Measurements from ENCODE around the gene NUP35. TPM values are rescaled to one million over a fixed set of nuclear protein-coding genes. Genes with fewer than 3 reads are reported as not detected.

The NUP35 gene
- total RNA-seq, 3 donors from 2014 or later (not counting 1 experiment from before 2014, with no cell fraction given): 10.5 to 14.0 (median 12.7) TPM

- intact Hi-C loops (cut with micrococcal nuclease): no loop called here
- Mint-ChIP-seq H3K9me3 (no peaks in the 10 kb centered on the region), H3K27ac (no peak overlapping the region), H3K4me3 (no peak overlapping the region), H3K27me3 (ENCODE audit: low read depth in 2 of 2) (peaks cover 0 to 2% of the 10 kb centered on the region in 2 donors), H3K36me3 (no peaks in the 10 kb centered on the region), H3K4me1 (no peaks in the 10 kb centered on the region)
- DNase-seq (no peak), ATAC-seq (no peak)
- Histone ChIP-seq H3K4me3 (ENCODE audit: low read length) (no peak overlapping the region), H3K36me3 (ENCODE audit: control insufficient read depth, insufficient read depth, low read length) (no peaks in the 10 kb centered on the region), H3K4me1 (ENCODE audit: control insufficient read depth, insufficient read depth, low read length) (no peaks in the 10 kb centered on the region), H3K27me3 (ENCODE audit: control insufficient read depth, insufficient read depth, low read length) (no peaks in the 10 kb centered on the region), H3K9me3 (ENCODE audit: control insufficient read depth, insufficient read depth, low read length) (no peaks in the 10 kb centered on the region), H3K27ac (ENCODE audit: low read length) (no peak overlapping the region)
- TF ChIP-seq CTCF (IDR thresholded peaks at IDR 0.05): no peak
- WGBS (ENCODE audit: insufficient coverage): 90% methylated on average over 6 of the region's 6 CpGs
These were observed 34.9 kb upstream of the NUP35 start for GRCh38 chr2:183089192-183089851.

GRCh38 chr2:183091318-183091953 is 32.8 kb upstream of the NUP35 start:
- no peaks in the 10 kb centered on the region for H3K4me1 ChIP-seq (ENCODE audit: control insufficient read depth, insufficient read depth, low read length)
- Mint-ChIP-seq H3K36me3 (no peaks in the 10 kb centered on the region), H3K9me3 (no peaks in the 10 kb centered on the region), H3K27me3 (ENCODE audit: low read depth in 2 of 2) (peaks cover 0 to 2% of the 10 kb centered on the region in 2 donors), H3K27ac (no peak overlapping the region), H3K4me1 (no peaks in the 10 kb centered on the region), H3K4me3 (no peak overlapping the region)
- H3K9me3 ChIP-seq (ENCODE audit: control insufficient read depth, insufficient read depth, low read length): no peaks in the 10 kb centered on the region
- no peak overlapping the region for H3K27ac ChIP-seq (ENCODE audit: low read length)
- H3K36me3 ChIP-seq (ENCODE audit: control insufficient read depth, insufficient read depth, low read length): no peaks in the 10 kb centered on the region
- TF ChIP-seq CTCF (IDR thresholded peaks at IDR 0.05): no peak
- ATAC-seq: no peak
- no peak for DNase-seq
- no peaks in the 10 kb centered on the region for H3K27me3 ChIP-seq (ENCODE audit: control insufficient read depth, insufficient read depth, low read length)
- 95% methylated on average over 6 of the region's 7 CpGs for WGBS (ENCODE audit: insufficient coverage)
- H3K4me3 ChIP-seq (ENCODE audit: low read length): no peak overlapping the region
- intact Hi-C loops (cut with micrococcal nuclease): no loop called here

GRCh38 chr2:183091954-183092345 is 32.3 kb upstream of the NUP35 start:
- H3K4me3 ChIP-seq (ENCODE audit: low read length): no peak overlapping the region
- H3K27me3 ChIP-seq (ENCODE audit: control insufficient read depth, insufficient read depth, low read length): no peaks in the 10 kb centered on the region
- Mint-ChIP-seq H3K36me3 (no peaks in the 10 kb centered on the region), H3K9me3 (no peaks in the 10 kb centered on the region), H3K4me1 (no peaks in the 10 kb centered on the region), H3K27me3 (ENCODE audit: low read depth in 2 of 2) (peaks cover 0 to 2% of the 10 kb centered on the region in 2 donors), H3K27ac (no peak overlapping the region), H3K4me3 (no peak overlapping the region)
- ATAC-seq (no peak), DNase-seq (no peak)
- H3K27ac ChIP-seq (ENCODE audit: low read length): no peak overlapping the region
- H3K36me3 ChIP-seq (ENCODE audit: control insufficient read depth, insufficient read depth, low read length): no peaks in the 10 kb centered on the region
- 71% methylated on average over 1 of the region's 2 CpGs for WGBS (ENCODE audit: insufficient coverage)
- H3K9me3 ChIP-seq (ENCODE audit: control insufficient read depth, insufficient read depth, low read length): no peaks in the 10 kb centered on the region
- intact Hi-C loops (cut with micrococcal nuclease): no loop called here
- TF ChIP-seq CTCF (IDR thresholded peaks at IDR 0.05): no peak
- H3K4me1 ChIP-seq (ENCODE audit: control insufficient read depth, insufficient read depth, low read length): no peaks in the 10 kb centered on the region
